Measurements from ENCODE around the gene COL7A1.

The COL7A1 gene

GRCh38 chr3:48569808-48570450 lies 25.2 kb downstream of the COL7A1 start:
- CTCF ChIA-PET: interaction anchor here (1.0 to 4.7 kb wide), 2 partner anchors 11 to 12 kb away, joined by 3 to 23 read pairs; no protein-coding TSS in a partner anchor
- TF ChIP-seq CTCF (IDR thresholded peaks at IDR 0.05; ENCODE audit: insufficient read depth, low read length, missing control alignments): no peak
- POLR2A ChIA-PET: interaction anchor here (1.0 to 1.4 kb wide), 2 partner anchors 8 to 13 kb away, joined by 3 read pairs; partner anchors contain the start of gene PFKFB4

GRCh38 chr3:48569400-48569799 lies 25.7 kb downstream of the COL7A1 start:
- ChIA-PET POLR2A (interaction anchor here (0.7 to 1.0 kb wide), 2 partner anchors 9 to 20 kb away, joined by 3 to 4 read pairs; no protein-coding TSS in a partner anchor), CTCF (interaction anchor here (1.0 to 4.7 kb wide), 3 partner anchors 9 to 12 kb away, joined by 3 to 23 read pairs (median 4); no protein-coding TSS in a partner anchor)
- no peak overlapping the region for H3K4me3 ChIP-seq (ENCODE audit: low read depth, low read length)
- no peak for DNase-seq (ENCODE audit: low read depth, low spot score)
- TF ChIP-seq CTCF (IDR thresholded peaks at IDR 0.05; ENCODE audit: insufficient read depth, low read length, missing control alignments): no peak

More at GRCh38 chr3:48569808-48570450, 25.2 kb downstream of the COL7A1 start:
- DNase-seq (ENCODE audit: low read depth, low spot score): no peak
- H3K4me3 ChIP-seq (ENCODE audit: low read depth, low read length): no peak overlapping the region

GRCh38 chr3:48568476-48568875 lies 26.7 kb downstream of the COL7A1 start:
- TF ChIP-seq CTCF (IDR thresholded peaks at IDR 0.05; ENCODE audit: insufficient read depth, low read length, missing control alignments): no peak
- no peak for DNase-seq (ENCODE audit: low read depth, low spot score)
- CTCF ChIA-PET: interaction anchor here (1.0 to 4.7 kb wide), 2 partner anchors 8 to 10 kb away, joined by 4 to 23 read pairs; no protein-coding TSS in a partner anchor
- H3K4me3 ChIP-seq (ENCODE audit: low read depth, low read length): no peak overlapping the region
- POLR2A ChIA-PET: interaction anchor here (0.7 kb wide), 1 partner anchor 67 kb away, joined by 3 read pairs; the partner anchor contains the start of gene SLC26A6

- no peak for TF ChIP-seq CTCF (IDR thresholded peaks at IDR 0.05; ENCODE audit: insufficient read depth, low read length, missing control alignments)
- DNase-seq (ENCODE audit: low read depth, low spot score): no peak
- ChIA-PET POLR2A (interaction anchor here (0.7 to 0.9 kb wide), 2 partner anchors 10 to 60 kb away, joined by 3 to 5 read pairs; no protein-coding TSS in a partner anchor), CTCF (interaction anchor here (4.7 kb wide), 1 partner anchor 9 kb away, joined by 23 read pairs; no protein-coding TSS in a partner anchor)
- H3K4me3 ChIP-seq (ENCODE audit: low read depth, low read length): no peak overlapping the region
Measured at GRCh38 chr3:48567500-48567899, 27.6 kb downstream of the COL7A1 start.

GRCh38 chr3:48567090-48567489 lies 28.0 kb downstream of the COL7A1 start:
- no peak overlapping the region for H3K4me3 ChIP-seq (ENCODE audit: low read depth, low read length)
- ChIA-PET CTCF (interaction anchor here (0.7 to 4.7 kb wide), 2 partner anchors 9 to 131 kb away, joined by 3 to 23 read pairs; no protein-coding TSS in a partner anchor), POLR2A (interaction anchor here (0.5 to 1.7 kb wide), 5 partner anchors 10 to 68 kb away, joined by 3 to 5 read pairs (median 3); partner anchors contain the start of gene SLC26A6)
- no peak for DNase-seq (ENCODE audit: low read depth, low spot score)
- TF ChIP-seq CTCF (IDR thresholded peaks at IDR 0.05; ENCODE audit: insufficient read depth, low read length, missing control alignments): no peak

GRCh38 chr3:48566401-48566760 lies 28.7 kb downstream of the COL7A1 start:
- H3K4me3 ChIP-seq (ENCODE audit: low read depth, low read length): no peak overlapping the region
- ChIA-PET POLR2A (interaction anchor here (1.1 to 1.7 kb wide), 2 partner anchors 9 to 69 kb away, joined by 3 to 4 read pairs; partner anchors contain the start of gene SLC26A6), CTCF (interaction anchor here (0.7 to 4.7 kb wide), 2 partner anchors 8 to 130 kb away, joined by 3 to 23 read pairs; no protein-coding TSS in a partner anchor)
- DNase-seq (ENCODE audit: low read depth, low spot score): no peak
- no peak for TF ChIP-seq CTCF (IDR thresholded peaks at IDR 0.05; ENCODE audit: insufficient read depth, low read length, missing control alignments)
